ENCODE data around the gene KCTD1. TPM values are rescaled to one million over a fixed set of nuclear protein-coding genes. Genes with fewer than 3 reads are reported as not detected.

The KCTD1 gene
- total RNA-seq, 1 experiment from 2014 or later, result 20.5 TPM

DNA sequence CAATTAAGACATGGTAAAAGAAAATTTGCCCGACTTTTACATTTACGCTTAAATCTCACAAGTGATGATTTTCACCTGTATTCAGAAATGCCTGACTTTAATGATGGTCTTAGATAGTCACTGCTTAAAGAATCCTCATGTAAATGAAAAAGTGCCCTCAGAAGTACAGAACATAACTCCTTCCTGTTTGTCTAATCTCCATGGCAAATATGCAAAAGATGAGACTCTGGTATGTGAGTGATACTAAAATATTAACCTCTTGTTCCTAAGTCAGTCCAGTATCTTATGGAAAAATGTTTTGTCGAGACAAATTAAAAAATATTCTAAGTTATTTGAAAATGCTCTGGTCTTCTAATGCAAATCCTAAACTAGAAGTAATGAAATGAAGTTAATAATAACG is 29.2 kb downstream of the KCTD1 start:
- no peak overlapping the region for H3K4me2 ChIP-seq
- CTCF ChIA-PET, result no interaction called here
- no peak for TF ChIP-seq EZH2 (IDR thresholded peaks at IDR 0.05; ENCODE audit: low read depth)
- TF ChIP-seq, protein P1, sequence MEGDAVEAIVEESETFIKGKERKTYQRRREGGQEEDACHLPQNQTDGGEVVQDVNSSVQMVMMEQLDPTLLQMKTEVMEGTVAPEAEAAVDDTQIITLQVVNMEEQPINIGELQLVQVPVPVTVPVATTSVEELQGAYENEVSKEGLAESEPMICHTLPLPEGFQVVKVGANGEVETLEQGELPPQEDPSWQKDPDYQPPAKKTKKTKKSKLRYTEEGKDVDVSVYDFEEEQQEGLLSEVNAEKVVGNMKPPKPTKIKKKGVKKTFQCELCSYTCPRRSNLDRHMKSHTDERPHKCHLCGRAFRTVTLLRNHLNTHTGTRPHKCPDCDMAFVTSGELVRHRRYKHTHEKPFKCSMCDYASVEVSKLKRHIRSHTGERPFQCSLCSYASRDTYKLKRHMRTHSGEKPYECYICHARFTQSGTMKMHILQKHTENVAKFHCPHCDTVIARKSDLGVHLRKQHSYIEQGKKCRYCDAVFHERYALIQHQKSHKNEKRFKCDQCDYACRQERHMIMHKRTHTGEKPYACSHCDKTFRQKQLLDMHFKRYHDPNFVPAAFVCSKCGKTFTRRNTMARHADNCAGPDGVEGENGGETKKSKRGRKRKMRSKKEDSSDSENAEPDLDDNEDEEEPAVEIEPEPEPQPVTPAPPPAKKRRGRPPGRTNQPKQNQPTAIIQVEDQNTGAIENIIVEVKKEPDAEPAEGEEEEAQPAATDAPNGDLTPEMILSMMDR (conservative IDR thresholded peaks at IDR 0.05), result no peak

GRCh38 chr18:26516964-26517363 is 31.4 kb downstream of the KCTD1 start:
- Histone ChIP-seq H3K4me1 (replicated peaks; ENCODE audit: insufficient read depth) (no peaks in the 10 kb centered on the region), H2AFZ (no peak overlapping the region), H3K4me3 (no peak overlapping the region), H4K20me1 (ENCODE audit: insufficient read depth) (no peaks in the 10 kb centered on the region), H3K9me3 (ENCODE audit: insufficient read depth, low read depth) (no peaks in the 10 kb centered on the region), H3K4me2 (no peak overlapping the region), H3K27me3 (ENCODE audit: insufficient read depth, low read depth) (no peaks in the 10 kb centered on the region), H3K27ac (no peak overlapping the region), H3K9me2 (ENCODE audit: insufficient read depth) (no peaks in the 10 kb centered on the region), H3K36me3 (ENCODE audit: low read depth) (no peaks in the 10 kb centered on the region), H3F3A (ENCODE audit: insufficient read depth, low read depth) (no peaks in the 10 kb centered on the region; the same call in 1 of the 2 replicates), H3K79me2 (ENCODE audit: low read depth) (no peaks in the 10 kb centered on the region; the same call in 1 of the 2 replicates)
- TF ChIP-seq EZH2 (IDR thresholded peaks at IDR 0.05; ENCODE audit: low read depth), result no peak
- TF ChIP-seq, protein P1 (conservative IDR thresholded peaks at IDR 0.05), result no peak
- CTCF ChIA-PET, result no interaction called here
- POLR2A ChIA-PET (ENCODE audit: unreplicated experiment), result no interaction called here
- intact Hi-C loops (cut with micrococcal nuclease; ENCODE audit: unreplicated experiment), result no loop called here
- no TSS peak for BruUV-seq (replicated peaks)
- no peak for DNase-seq

More for the DNA sequence above, 29.2 kb downstream of the KCTD1 start:
- DNase-seq, result no peak
- BruUV-seq (replicated peaks), result no TSS peak
- Histone ChIP-seq H4K20me1 (ENCODE audit: insufficient read depth) (no peaks in the 10 kb centered on the region), H3K36me3 (ENCODE audit: low read depth) (no peaks in the 10 kb centered on the region), H3K27me3 (ENCODE audit: insufficient read depth, low read depth) (no peaks in the 10 kb centered on the region), H3F3A (ENCODE audit: insufficient read depth, low read depth) (no peaks in the 10 kb centered on the region; the same call in 1 of the 2 replicates), H3K4me3 (no peak overlapping the region), H3K4me1 (replicated peaks; ENCODE audit: insufficient read depth) (no peaks in the 10 kb centered on the region), H2AFZ (no peak overlapping the region), H3K27ac (no peak overlapping the region), H3K9me2 (ENCODE audit: insufficient read depth) (no peaks in the 10 kb centered on the region), H3K79me2 (ENCODE audit: low read depth) (no peaks in the 10 kb centered on the region), H3K9me3 (ENCODE audit: insufficient read depth, low read depth) (no peaks in the 10 kb centered on the region)
- intact Hi-C loops (cut with micrococcal nuclease; ENCODE audit: unreplicated experiment), result no loop called here
- POLR2A ChIA-PET (ENCODE audit: unreplicated experiment), result interaction anchor here (0.6 kb wide), 1 partner anchor 176 kb away, joined by 4 read pairs; no protein-coding TSS in a partner anchor

DNA sequence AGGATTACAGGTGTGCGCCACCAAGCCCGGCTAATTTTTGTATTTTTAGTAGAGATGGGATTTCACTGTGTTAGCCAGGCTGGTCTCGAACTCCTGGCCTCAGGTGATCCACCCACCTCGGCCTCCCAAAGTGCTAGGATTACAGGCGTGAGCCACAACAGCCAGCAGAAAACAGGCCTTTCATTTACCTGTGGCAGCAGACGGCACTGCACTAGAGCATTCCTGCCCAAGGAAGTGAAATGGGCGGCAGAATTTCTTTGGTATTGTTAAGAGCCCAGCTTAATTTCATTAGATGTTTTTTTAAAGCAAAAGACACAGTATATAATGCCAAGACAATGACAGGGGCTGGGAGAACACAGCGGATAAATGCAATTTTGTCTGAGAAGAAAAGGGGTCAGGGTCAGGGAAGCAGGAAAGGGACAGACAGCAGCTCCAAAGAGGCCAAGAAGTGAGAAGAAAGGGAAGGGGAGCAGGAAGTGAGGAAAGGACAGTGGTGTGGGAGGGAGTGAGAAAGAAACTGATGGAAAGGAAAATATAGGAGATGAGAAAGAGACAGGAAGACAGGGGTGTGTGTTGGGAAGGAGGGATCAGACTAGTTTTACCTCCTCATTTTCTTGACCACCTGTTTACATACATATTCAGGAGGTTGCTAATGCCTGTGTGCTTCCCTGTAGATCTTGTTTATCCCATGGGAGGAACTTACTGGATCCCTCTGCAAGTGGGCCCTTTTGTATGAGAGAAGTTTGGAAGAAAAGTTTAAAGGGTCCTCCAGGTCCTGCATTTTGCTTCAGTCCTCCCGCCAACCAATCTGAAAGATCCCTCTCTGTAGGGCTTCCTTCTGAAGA is 32.5 kb downstream of the KCTD1 start:
- H3K36me3 ChIP-seq (ENCODE audit: low read depth), result no peaks in the 10 kb centered on the region
- no peak overlapping the region for H3K4me2 ChIP-seq
- no peak overlapping the region for H3K27ac ChIP-seq
- no peaks in the 10 kb centered on the region; the same call in 1 of the 2 replicates for H3F3A ChIP-seq (ENCODE audit: insufficient read depth, low read depth)
- ChIA-PET POLR2A (ENCODE audit: unreplicated experiment) (no interaction called here), CTCF (no interaction called here)
- no peaks in the 10 kb centered on the region for H3K4me1 ChIP-seq (replicated peaks; ENCODE audit: insufficient read depth)
- no peak overlapping the region for H2AFZ ChIP-seq
- H3K9me2 ChIP-seq (ENCODE audit: insufficient read depth), result no peaks in the 10 kb centered on the region
- H3K9me3 ChIP-seq (ENCODE audit: insufficient read depth, low read depth), result no peaks in the 10 kb centered on the region
- TF ChIP-seq EZH2 (IDR thresholded peaks at IDR 0.05; ENCODE audit: low read depth), result no peak
- TF ChIP-seq, protein P1 (conservative IDR thresholded peaks at IDR 0.05), result no peak
- no peaks in the 10 kb centered on the region for H4K20me1 ChIP-seq (ENCODE audit: insufficient read depth)
- intact Hi-C loops (cut with micrococcal nuclease; ENCODE audit: unreplicated experiment), result no loop called here
- no TSS peak for BruUV-seq (replicated peaks)
- no peaks in the 10 kb centered on the region; the same call in 1 of the 2 replicates for H3K79me2 ChIP-seq (ENCODE audit: low read depth)
- no peak for DNase-seq
- no peaks in the 10 kb centered on the region for H3K27me3 ChIP-seq (ENCODE audit: insufficient read depth, low read depth)
- no peak overlapping the region for H3K4me3 ChIP-seq

Measured in PC-9 (cell line).